Measurements from ENCODE around the gene ING2.

DNA sequence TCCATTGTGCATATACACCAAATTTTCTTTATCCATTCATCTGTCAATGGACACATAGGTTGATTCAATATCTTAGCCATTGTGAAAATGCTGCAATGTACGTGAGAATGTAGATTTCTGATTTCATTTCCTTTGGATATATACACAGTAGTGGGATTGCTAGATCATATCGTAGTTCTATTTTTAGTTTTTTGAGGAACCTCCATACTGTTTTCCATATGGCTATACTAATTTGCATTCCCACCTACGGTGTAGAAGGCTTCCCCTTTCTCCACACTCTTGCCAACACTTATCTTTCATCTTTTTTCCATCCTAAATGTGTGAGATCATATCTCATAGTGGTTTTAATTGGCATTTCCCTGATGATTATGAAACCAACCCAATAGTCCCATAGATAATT is 43.4 kb downstream of the ING2 start:
- TF ChIP-seq, protein P1, sequence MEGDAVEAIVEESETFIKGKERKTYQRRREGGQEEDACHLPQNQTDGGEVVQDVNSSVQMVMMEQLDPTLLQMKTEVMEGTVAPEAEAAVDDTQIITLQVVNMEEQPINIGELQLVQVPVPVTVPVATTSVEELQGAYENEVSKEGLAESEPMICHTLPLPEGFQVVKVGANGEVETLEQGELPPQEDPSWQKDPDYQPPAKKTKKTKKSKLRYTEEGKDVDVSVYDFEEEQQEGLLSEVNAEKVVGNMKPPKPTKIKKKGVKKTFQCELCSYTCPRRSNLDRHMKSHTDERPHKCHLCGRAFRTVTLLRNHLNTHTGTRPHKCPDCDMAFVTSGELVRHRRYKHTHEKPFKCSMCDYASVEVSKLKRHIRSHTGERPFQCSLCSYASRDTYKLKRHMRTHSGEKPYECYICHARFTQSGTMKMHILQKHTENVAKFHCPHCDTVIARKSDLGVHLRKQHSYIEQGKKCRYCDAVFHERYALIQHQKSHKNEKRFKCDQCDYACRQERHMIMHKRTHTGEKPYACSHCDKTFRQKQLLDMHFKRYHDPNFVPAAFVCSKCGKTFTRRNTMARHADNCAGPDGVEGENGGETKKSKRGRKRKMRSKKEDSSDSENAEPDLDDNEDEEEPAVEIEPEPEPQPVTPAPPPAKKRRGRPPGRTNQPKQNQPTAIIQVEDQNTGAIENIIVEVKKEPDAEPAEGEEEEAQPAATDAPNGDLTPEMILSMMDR (IDR thresholded peaks at IDR 0.05): no peak
- no peak for TF ChIP-seq POLR2A (IDR thresholded peaks at IDR 0.05)
